GM18870 (cell line): Measurements from ENCODE around the gene RPTOR.

ENCODE experiments used
- ATAC-seq: cut with Tn5 transposase; IDR thresholded peaks from one replicate; pipeline ENCODE4 v1.9.1; 2021; ENCODE audit warnings: moderate library complexity; ENCODE audit not compliant: unreplicated experiment

Gene RPTOR

DNA sequence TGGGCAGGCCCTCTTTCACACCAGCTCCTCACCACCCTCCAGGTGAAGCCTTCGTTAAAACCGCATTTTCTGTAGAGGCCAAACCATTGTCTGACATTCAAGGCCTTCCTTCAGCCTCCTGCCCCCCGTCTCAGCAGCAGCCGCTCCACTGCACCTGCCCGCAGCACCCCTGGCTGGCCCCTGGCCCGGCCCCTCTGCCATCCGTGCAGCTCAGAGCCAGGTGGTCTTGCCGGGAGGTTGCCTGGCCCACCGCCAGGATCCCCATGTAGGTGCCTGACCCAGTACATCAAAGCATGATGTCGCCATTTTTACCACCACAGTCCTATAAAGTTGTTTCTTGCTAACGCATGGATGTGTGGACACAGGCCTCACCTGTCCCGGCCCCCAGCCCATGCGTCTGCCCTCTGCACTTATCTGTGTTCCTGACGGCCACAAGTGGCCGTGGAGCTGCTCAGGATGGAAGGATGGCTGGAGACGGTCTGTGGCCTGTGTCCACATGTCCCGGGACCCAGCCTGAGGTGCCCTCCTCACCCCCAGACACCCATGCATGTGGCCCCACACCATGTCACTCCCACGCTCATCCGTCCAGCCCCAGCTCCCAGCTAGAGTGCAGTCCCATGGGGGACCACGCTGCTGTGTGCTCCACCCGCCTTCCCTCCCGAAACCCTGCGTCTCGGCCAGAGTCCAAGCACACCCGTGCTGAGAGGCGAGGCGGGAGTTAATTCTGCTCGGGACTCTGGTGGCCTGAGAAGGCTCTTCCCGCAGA lies 357.7 kb downstream of the RPTOR start:
- ATAC-seq, result no peak

DNA sequence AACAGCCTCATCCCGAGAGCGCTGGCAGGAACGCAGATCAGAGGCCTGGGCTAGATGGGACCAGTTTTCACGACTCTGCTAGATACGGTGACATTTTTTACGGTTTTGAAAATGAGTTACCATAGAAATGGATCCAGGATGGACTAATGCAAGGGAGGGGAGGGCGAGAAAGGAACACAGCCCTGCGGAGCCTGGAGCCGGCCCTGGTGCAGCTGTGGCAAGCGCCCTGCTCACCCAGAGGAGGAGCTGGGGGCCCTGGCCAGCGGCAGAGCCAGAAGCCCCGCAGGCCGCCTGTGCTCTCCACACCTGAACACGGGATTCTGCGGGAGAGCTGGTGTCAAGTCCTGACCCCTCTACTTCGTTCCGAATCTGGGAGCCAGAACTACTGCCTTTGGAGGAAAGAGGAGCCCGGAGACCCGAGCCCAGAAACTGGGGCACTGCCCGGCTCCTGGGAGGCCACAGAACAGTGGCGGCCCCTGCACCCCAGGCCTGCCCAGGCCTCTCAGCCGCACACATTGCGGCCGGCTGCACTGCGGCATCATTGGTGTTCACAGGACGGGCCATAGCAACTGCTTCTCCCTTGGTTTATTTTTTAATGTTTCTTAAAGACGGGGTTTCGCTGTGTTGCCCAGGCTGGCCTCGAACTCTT lies 358.4 kb downstream of the RPTOR start:
- no peak for ATAC-seq

DNA sequence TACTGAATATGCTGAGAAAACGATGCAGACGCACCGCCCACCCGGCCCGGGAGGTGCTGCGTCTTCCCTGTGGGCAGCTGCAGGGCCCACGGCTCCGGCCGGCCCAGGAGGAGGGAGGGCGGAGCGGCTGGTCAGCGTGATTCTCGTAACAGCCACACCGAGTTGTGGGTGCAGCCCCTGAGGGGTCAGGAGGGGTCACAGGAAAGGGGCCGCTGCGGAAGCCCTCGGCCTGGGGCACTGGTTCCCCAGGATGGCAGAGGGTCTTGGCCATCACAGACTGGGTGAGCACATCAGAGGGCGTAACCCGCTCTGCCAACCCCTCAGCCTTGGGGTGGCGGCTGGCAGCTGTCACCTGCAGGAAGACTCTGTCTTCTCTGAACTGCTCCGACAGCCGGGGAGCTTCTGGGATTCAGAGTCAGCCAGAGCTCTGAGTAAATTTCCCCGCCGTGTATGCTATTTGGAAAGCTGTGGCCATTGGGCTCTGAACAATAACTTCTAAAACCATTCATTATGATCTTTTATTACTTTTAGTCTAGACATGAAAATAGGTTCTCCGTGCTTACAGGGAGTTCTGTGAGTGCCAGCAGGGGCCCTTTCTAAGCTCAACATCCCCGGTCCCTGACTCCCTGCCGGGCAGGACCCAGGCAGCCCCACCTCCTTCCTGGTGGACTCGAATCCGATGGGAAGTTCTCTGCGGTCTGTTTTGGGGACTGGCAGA lies 359.6 kb downstream of the RPTOR start:
- no peak for ATAC-seq

DNA sequence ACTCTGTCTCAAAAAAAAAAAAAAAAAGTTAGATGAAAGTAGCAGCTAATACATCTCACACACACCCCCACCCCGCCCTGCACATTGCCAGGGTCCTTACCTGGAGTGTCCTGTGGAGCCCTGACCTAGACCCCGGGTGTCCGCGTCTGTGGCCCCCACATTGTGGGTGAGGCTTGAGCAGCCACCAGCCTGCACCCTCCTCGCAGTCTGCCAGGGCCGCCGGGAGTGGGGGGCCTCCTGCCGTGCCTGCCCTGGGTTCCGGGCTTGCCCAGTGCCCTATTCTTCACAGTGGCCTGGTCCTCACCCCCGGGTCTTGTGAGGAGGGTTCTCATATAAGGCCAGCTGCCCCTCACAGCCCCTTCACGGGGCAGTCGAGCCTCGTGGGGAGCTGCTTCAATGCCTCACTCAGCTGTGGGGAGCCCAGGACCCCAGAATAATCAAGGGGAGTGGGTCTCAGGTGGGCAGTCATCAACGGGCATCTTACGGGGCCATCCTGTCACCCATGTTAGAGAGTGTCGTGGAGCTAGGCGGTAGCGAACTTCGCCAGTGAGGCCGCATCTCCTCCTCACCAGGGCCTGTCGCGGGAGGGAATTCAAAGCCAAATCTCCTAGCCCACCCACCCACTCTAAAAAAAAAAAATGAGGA lies 361.1 kb downstream of the RPTOR start:
- no peak for ATAC-seq

DNA sequence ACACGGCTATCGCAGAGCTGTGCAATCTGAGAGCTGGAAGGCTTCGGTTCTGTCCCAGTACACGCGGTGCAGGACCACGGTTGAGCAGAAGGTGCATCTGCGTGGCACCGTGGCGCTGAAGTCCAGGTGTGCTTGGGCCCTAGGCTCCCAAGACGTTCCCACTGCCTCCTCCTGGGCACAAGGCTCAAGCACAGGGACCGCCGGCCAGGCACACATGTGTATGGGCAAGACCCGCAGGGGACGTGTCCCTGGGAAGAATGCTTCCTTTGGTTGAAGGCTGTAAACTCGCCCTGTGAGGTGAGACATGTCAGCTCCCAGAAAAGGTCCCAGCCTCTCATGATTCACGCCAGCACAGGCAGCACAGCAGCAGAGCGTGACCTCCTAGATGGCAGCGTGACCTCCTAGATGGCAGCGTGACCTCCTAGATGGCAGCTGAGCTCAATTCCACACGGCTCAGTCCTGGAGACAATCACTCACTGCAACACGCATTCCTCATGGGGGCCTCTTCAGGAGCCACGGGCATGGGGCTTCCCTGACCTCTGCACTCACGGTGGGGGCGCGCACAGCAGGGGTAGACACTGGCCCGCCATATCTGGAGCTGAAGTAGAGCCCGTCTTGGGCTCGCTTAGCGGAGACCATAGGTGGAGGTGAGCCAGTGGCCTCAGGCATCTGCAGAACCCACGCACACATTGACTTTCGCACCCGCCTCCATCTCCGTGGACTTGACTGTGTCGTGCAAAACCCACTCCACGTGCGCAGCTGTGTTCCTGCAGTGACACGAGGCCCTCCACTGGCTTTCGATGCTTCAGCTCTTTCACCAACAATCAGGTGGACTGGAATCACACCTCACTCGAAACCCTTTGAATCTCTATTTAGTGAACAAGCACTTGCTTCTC lies 362.0 kb downstream of the RPTOR start:
- ATAC-seq, result no peak

DNA sequence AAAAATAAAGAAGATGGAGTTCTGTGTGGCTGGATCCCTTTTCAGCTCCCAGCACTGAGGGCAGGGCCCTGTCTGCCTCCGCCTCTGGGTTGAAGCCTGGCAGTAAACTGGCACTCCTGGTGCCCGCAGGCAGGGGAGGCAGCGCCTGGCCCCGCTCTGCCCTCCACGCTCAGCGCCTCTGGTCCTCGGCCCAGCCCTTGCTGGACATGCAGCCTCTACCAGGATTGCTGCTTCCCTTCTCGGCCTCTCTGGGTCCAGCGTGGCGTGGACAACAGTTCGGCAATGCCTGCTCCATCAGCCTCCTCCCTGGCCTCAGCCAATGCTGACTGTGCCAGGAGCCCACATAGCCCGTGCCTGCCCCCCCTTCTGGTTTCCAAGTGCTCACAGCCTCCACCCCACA lies 362.6 kb downstream of the RPTOR start:
- ATAC-seq, result no peak

DNA sequence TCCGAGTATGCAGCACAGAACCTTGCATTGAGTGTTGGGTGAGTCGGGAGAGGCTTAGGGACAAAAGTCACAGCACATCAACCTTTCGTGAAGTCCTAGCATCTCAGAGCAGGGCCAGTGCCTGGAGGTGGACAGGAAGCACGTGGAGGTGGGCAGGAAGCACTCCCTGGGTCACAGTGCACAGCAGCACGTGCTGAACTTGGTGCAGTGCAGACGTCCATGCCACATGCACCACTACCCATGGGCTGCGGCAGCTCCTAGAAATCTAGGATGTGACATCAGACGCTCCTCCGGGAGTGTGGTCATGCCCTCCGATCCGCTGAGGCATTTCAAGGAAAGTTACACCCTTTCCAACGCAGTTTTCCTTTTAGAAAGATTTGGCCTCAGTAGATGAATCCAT lies 363.6 kb downstream of the RPTOR start:
- no peak for ATAC-seq

DNA sequence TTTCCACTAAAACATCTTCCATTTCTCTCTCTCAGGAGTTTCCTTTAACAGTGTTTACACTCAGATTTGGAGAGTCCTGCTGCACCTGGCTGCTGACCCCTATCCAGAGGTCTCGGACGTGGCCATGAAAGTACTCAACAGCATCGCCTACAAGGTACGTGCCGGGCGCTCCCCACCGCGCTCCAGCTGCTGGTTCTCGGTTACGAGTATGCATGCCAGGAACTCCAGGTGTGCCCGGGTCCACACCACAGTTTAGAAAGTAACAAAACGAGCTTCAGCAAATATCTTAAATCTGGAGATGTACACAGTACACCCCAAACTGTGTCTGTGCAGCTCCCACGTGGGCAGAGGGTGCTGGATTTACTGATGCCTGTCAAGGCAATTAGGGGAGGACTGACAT lies 364.1 kb downstream of the RPTOR start:
- no peak for ATAC-seq

DNA sequence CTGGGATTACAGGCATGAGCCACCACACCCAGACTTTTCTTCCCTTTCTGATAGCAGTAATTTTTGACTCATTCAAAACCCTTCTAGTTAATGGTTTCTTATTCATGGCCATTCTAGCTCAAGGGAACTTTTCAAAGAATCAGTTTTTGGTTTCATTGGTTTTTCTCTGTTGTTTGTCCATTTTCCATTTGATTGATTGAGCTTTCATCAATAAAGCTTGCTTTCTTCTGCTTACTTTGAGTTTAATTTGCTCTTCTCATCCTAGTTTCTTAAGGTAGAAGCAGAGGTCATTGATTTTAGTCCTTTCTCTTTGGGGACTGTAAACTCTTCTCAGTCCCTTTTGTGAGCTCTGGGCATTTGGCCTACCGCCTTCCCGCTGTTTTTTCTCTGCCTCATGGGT lies 365.0 kb downstream of the RPTOR start:
- ATAC-seq, result no peak

DNA sequence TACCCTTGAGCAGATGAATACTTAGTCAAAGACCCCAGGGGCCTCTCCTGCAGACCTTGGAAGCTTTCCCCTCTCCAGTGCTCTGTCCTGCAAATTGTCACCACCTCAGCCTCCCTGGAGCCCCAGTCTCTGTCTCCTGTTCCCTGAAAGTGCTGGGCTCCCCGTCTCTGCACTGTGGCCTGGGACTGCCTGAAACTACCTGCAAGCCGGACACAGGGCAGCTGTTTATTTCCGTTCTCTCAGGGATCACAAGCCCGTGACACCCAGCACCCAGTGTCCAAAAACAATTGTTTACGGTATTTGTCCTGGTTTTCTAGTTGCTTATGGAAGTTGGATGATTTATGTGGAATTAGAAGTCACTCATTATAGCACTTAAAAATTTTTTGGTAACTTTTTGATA lies 365.4 kb downstream of the RPTOR start:
- no peak for ATAC-seq

DNA sequence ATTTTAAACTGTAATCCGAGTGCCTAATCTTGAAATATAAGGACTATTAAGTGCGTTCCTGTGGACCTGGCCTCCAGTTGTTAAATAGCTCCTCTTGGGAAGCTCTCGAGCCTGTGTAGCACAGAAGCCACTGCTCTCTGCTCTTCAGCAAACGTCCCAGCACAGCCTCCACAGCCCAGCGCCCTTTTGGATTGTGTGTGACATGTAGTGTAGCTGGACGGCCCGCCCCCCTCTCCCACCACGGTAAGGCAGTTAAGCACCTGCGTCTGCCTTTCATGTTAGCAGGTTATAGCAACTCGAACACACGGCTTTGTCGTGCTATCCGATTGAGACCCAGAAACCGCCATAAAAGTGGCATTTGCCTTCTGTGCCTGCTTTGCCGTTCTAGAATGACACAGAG lies 367.8 kb downstream of the RPTOR start:
- ATAC-seq, result no peak

DNA sequence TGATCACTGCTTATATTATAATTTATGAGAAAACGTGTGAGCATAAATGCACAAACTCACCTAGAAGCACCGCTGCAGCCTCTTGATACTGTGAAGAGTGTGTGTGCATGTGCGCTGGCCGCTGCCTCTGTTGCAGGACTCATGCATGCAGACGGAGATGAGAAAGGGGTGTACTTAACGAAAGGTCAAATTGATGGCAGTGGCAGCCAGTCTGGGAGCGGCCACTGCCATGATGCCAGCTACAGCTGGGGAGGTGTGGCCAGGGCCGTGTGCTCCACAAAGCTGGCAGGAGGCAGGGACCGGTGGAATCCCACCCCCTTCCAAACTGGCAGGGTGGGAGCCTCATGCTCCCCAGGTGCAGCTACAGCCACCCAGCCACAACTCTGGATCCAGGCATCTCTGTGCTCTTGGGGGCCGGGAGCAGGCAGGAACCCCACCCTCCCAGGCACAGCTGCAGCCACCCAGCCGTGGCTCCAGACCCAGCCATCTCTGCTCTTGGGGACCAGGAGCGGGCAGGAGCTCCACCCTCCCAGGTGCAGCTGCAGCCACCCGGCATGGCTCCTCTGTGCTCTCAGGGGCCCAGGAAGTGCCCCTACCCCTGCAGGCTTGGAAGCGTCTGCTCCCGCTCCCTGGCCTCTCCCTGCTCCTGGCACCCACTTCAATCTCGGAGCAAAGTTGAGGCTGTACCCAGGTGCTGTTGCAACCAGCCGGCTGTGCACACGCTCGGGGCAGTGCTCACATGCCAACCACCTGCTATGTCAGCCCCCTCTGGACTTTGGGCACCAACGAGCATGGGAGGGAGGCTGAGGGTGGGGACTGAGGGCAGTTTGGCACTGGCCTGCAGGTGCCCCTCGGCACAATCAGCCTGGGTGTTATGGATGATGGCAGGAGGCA lies 369.5 kb downstream of the RPTOR start:
- ATAC-seq, result no peak

DNA sequence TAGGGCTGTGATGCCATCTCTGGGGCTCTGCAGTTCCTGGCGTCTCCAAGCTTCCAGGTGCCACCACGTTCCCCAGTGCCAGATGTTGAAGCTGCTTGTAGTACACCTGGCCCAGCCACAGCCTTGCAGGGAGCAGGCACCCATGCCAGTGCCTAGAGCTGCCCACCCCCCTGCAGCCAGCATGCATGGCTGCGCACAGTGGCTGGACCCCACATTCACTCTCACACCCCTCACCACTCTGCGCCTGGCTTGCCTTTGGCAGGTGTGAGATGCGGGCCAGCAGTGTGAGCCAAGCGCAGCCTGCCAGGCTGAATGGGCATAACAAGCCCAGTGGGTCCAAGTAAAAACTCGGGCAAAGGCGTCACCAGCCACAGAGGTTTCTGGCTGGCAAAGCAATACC lies 371.6 kb downstream of the RPTOR start:
- no peak for ATAC-seq

DNA sequence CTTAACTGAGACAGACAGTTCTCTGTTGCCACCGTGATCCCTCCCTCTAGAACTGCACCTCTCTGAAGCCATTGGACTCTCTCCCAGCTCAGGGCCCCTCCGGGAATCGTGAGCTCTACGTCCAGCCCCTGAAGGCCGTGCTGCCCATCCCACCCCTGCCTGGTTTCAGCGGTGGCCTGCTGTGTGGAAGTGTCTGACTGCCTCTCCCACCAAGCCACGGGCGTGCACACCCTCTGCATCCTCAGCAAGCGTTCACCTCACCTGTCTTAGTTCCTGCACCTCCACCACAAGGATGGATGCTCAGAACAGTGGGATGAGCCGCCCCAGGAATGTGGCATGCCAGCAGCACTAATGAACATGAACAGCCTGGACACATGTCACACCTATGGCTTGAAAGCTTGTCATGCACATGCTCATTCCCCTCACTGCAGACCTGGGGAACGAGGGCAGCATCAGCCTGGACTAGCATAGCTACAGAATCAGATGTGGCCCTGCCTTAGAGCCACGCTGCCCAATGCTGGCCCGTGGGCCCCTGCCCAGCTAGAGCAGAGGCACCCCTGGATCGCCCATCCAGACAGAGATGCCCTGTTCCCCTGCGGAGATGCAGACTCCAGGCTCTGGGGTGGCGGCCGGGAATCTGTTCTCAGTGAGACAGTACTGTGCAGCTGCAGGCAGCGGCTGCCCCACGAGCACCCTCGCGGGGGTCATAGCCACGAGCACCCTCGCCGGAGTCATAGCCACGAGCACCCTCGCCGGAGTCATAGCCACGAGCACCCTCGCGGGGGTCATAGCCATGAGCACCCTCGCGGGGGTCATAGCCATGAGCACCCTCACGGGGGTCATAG lies 373.3 kb downstream of the RPTOR start:
- ATAC-seq, result no peak

DNA sequence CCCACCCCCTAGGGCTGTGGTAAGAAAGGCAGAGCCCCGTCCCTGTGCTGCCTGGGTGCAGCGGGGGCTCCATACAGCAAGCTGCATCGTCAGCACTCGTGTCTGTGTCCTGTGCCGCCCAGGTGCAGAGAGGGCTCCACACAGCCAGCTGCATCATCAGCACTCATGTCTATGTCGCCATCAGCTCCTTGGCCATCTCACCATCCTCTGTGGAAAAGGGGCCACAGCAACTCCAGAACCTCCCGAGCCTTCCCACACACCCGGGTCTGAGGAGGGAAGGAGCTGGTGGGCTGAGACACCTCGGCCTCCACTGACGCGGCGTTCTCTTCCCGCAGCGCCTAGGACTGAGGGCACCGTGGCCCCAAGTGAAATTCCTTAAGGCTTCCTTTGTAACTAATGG lies 374.1 kb downstream of the RPTOR start:
- ATAC-seq, result no peak

DNA sequence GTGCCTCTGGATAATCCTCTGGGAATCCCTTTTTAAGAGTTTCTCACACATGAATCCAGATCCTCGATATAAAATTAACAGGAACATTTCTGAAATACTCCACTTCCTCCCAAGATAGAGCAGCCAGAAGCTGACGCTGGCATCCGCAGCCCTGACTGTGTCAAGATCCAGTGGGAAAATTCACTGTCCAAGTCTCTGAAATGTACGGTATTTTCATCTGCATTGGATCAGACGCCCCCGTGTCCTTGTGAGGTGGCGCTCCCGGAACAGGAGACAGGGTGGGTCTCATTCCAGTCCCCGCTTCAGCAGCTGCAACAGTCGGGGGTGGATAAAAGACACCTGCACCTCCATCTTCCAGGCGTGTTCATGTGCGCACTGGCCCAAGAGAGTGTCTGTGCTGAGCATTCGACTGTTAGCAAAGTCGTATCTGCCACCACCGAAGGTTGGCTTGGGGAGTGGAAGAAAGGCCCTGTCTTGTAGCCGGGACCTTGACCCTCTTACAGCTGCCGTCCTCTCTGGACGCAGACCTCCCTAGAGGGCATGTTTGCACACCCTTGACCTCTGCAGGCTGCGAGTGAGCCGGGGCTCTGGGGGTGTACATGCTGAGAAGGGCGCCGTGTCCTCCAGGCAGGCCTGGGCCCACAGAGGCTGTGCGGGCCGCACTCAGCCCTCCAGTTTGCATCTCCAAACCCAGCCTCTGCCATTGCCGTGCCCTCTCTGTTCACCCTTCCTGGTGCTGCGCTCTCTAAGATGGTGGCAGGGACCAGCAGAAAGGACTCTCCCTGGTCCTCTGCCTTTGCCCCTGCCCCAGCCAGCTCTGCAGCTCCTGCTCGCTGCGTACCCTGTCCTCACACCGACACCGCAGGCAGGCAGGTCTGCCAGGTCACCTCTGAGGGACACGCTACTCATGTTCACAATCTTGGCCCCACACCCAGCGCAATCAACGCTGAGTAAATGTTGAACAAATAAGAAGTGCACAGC lies 375.0 kb downstream of the RPTOR start:
- no peak for ATAC-seq

DNA sequence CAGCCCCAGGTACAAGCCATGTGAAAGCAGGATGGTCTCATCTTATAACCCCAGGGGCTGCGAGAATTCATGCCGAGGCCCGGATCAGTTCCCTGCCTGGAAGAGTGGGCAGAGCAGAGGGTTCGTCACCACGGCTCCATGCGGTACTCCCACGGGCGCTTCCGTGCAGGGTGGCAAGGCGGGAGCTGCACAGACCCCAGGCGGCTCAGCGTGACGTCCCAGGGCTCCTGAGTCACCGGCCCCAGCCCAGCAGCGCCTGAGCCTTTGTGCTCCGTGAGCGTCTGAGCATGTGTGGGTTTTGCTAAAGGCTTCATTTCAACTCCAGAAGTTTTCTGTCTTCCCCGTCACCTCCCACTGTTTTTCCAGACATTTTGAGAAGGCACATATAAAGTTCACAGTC lies 375.8 kb downstream of the RPTOR start:
- no peak for ATAC-seq

DNA sequence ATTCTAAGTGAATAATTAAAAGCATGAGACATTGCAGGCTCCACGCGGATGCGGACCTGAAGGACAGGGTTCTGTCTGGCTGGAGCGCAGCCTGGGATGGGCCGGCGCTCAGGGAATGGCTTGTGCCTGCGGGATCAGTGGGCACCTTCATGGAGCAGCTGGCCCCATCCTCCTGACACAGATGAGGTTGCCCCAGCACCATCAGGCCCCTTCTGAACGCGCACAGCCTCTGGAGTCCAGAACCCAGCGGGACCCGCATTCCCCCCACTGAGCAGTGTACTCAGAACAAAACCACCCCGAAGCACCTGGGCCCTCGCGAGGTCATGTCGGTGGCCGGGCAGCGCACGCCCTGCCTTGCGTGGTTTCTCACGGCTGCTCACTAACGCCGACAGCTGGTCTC lies 376.5 kb downstream of the RPTOR start:
- ATAC-seq, result no peak
